Naive B cell (primary cell): ENCODE data around the gene APC2. TPM values are rescaled to one million over a fixed set of nuclear protein-coding genes. Genes with fewer than 3 reads are reported as not detected.

Experiments
- polyA plus RNA-seq, 6 donors: library from polyadenylated mRNA; unstranded; fragments of 300-500 nt; fragmentation: Illumina TruSeq; gene quantifications; one replicate each; pipeline ENCODE4 v1.2.3, GENCODE V29; 2021; ENCODE audit warnings: low read depth in 6 of 6

The APC2 gene
- polyA plus RNA-seq, 6 donors from 2014 or later: 0.03 TPM; not detected in 5

Other genes starting within 250 kb of the APC2 start
- 10 to 100 TPM; 11.5 to 28.1 (median 15.7) TPM for gene STK11, start 244.3 kb upstream of the APC2 start, polyA plus RNA-seq
- gene CBARP, start 212.1 kb upstream of the APC2 start, polyA plus RNA-seq: not detected
- gene ATP5F1D, start 208.4 kb upstream of the APC2 start, polyA plus RNA-seq: 100 to 1,000 TPM; 132 to 222 (median 199) TPM
- 1 to 10 TPM in 5 of 6 donors, under 1 TPM in 1; 0.78 to 5.5 (median 2.7) TPM for gene MIDN, start 201.5 kb upstream of the APC2 start, polyA plus RNA-seq
- gene CIRBP, start 180.8 kb upstream of the APC2 start, polyA plus RNA-seq: 100 to 1,000 TPM; 253 to 449 (median 334) TPM
- 10 to 100 TPM; 48.9 to 80.0 (median 64.7) TPM for gene FAM174C, start 174.6 kb upstream of the APC2 start, polyA plus RNA-seq
- gene EFNA2, start 164.2 kb upstream of the APC2 start, polyA plus RNA-seq: not detected
- gene NDUFS7, start 66.2 kb upstream of the APC2 start, polyA plus RNA-seq: 100 to 1,000 TPM; 201 to 230 (median 209) TPM
- gene GAMT, start 48.6 kb upstream of the APC2 start, polyA plus RNA-seq: 10 to 100 TPM; 14.4 to 24.6 (median 15.7) TPM
- 1 to 10 TPM; 3.6 to 7.5 (median 6.2) TPM for gene DAZAP1, start 42.5 kb upstream of the APC2 start, polyA plus RNA-seq
- gene RPS15, start 11.7 kb upstream of the APC2 start, polyA plus RNA-seq: 1,000 to 10,000 TPM; 2,496 to 3,315 (median 3,022) TPM
- 10 to 100 TPM; 39.0 to 78.2 (median 46.9) TPM for gene C19orf25, start 29.1 kb downstream of the APC2 start, polyA plus RNA-seq
- under 1 TPM in 1 of 6 donors, not detected in 5; 0.09 TPM for gene PCSK4, start 40.2 kb downstream of the APC2 start, polyA plus RNA-seq
- gene REEP6, start 41.1 kb downstream of the APC2 start, polyA plus RNA-seq: 1 to 10 TPM in 2 of 6 donors, under 1 TPM in 4; 0.72 to 1.4 (median 0.90) TPM
- gene ADAMTSL5, start 62.9 kb downstream of the APC2 start, polyA plus RNA-seq: not detected
- gene PLK5, start 74.0 kb downstream of the APC2 start, polyA plus RNA-seq: not detected
- gene MEX3D, start 118.2 kb downstream of the APC2 start, polyA plus RNA-seq: not detected
- gene MBD3, start 142.7 kb downstream of the APC2 start, polyA plus RNA-seq: 10 to 100 TPM in 4 of 6 donors, 1 to 10 TPM in 2; 7.7 to 24.4 (median 12.9) TPM
- 100 to 1,000 TPM; 358 to 546 (median 438) TPM for gene UQCR11, start 155.3 kb downstream of the APC2 start, polyA plus RNA-seq
- 10 to 100 TPM; 17.5 to 45.6 (median 24.8) TPM for gene TCF3, start 202.5 kb downstream of the APC2 start, polyA plus RNA-seq